T-cell (primary cell): ENCODE measurements around the gene PLAGL1. TPM values are rescaled to one million over a fixed set of nuclear protein-coding genes. Genes with fewer than 3 reads are reported as not detected.

ENCODE experiments used
- ATAC-seq, 4 experiments: fragments of 200-7000 bp in 3 of 4; fragments of 150-1000 bp in 1 of 4; cut with Tn5 transposase; replicated peaks in 1 of 4; 1 replicate in 3 of 4; 2 replicates in 1 of 4; pipeline ENCODE4 v1.10.0; 2021; ENCODE audit warnings: moderate library complexity in 3 of 4, mild to moderate bottlenecking in 2 of 4, moderate number of reproducible peaks in 1 of 4
- CTCF ChIA-PET, 2 donors: fragments of 300-600 bp; sonication (Branson Sonifier 250); formaldehyde crosslinking; loops; one replicate each; lab custom pipeline; 2022; ENCODE audit warnings: antibody characterized with exemption in 2 of 2; lab: Charles Lee
- POLR2A ChIA-PET, 2 donors: fragments of 300-600 bp; sonication (Branson Sonifier 250); formaldehyde crosslinking; loops; one replicate each; lab custom pipeline; 2022; ENCODE audit warnings: antibody characterized with exemption in 2 of 2; lab: Charles Lee
- DNase-seq, 35 experiments: peaks; one replicate each; pipeline versions ENCODE4 v3.0.0 to v3.0.0-alpha.2; 2013 to 2023
- H3K27ac ChIP-seq: one replicate; pipeline ENCODE4 v1.5.1; 2013; ENCODE audit warnings: low read length
- H3K27me3 ChIP-seq, 2 experiments: replicated peaks in 1 of 2; 1 replicate in 1 of 2; 2 replicates in 1 of 2; pipeline versions ENCODE4 v1.6.1 to v1.7.0; 2013; ENCODE audit warnings: low read length in 1 of 2, mixed read lengths in 1 of 2; ENCODE audit not compliant: control insufficient read depth in 2 of 2, insufficient read depth in 2 of 2; ENCODE audit errors: extremely low read depth in 1 of 2
- H3K36me3 ChIP-seq, 2 donors: 1 replicate in 1 of 2; 2 replicates in 1 of 2; pipeline versions ENCODE4 v1.6.1 to v1.7.0; 2013; ENCODE audit warnings: low read length in 1 of 2; ENCODE audit not compliant: control insufficient read depth in 2 of 2, insufficient read depth in 1 of 2; ENCODE audit errors: extremely low read depth in 1 of 2
- H3K4me1 ChIP-seq, 2 experiments: 1 replicate in 1 of 2; 2 replicates in 1 of 2; pipeline versions ENCODE4 v1.6.1 to v1.7.0; 2013; ENCODE audit warnings: low read length in 2 of 2, mixed read lengths in 1 of 2; ENCODE audit not compliant: insufficient read depth in 2 of 2, control insufficient read depth in 1 of 2; ENCODE audit errors: extremely low read depth in 1 of 2
- H3K4me3 ChIP-seq, 2 donors: 1 replicate in 1 of 2; 2 replicates in 1 of 2; pipeline versions ENCODE4 v1.5.1 to v1.7.0; 2013; ENCODE audit warnings: mild to moderate bottlenecking in 2 of 2, low read length in 1 of 2, moderate library complexity in 1 of 2; ENCODE audit not compliant: control insufficient read depth in 1 of 2; ENCODE audit errors: extremely low read depth in 1 of 2
- H3K9me3 ChIP-seq: 2 replicates; pipeline ENCODE4 v1.7.0; 2013
- H3K27ac Mint-ChIP-seq, 2 donors: one replicate each; pipeline ENCODE4 v1.8.0; 2020 to 2021; ENCODE audit warnings: mild to moderate bottlenecking in 2 of 2, mixed read lengths in 2 of 2
- H3K27me3 Mint-ChIP-seq, 2 donors: one replicate each; pipeline ENCODE4 v1.8.0; 2021 to 2022; ENCODE audit warnings: mixed read lengths in 2 of 2
- H3K36me3 Mint-ChIP-seq: one replicate; pipeline ENCODE4 v1.8.0; 2021; ENCODE audit warnings: mixed read lengths
- H3K4me1 Mint-ChIP-seq, 3 donors: one replicate each; pipeline ENCODE4 v1.8.0; 2020 to 2022; ENCODE audit warnings: mixed read lengths in 3 of 3, mild to moderate bottlenecking in 1 of 3
- H3K4me3 Mint-ChIP-seq, 3 donors: one replicate each; pipeline ENCODE4 v1.8.0; 2020 to 2022; ENCODE audit warnings: mild to moderate bottlenecking in 3 of 3, mixed read lengths in 3 of 3, moderate library complexity in 3 of 3
- H3K9me3 Mint-ChIP-seq, 3 donors: one replicate each; pipeline ENCODE4 v1.8.0; 2020 to 2022; ENCODE audit warnings: mixed read lengths in 3 of 3
- WGBS: methylation state at CpG from one replicate; pipeline ENCODE4 v1.1.5; 2013; ENCODE audit warnings: missing lambda C conversion rate; ENCODE audit not compliant: insufficient coverage; 5-methylcytosine and 5-hydroxymethylcytosine counted together
- total RNA-seq, 35 experiments: library from RNA in 6 of 35; stranded (reverse) in 6 of 35; fragments of 120-200 nt in 1 of 35; gene quantifications; one replicate each; pipeline versions ENCODE4 v1.2.1 to v1.2.4 and lab custom pipeline; 2013 to 2026

Gene PLAGL1
- total RNA-seq, 5 donors from 2014 or later (not counting 1 experiment from before 2014, with no cell fraction given) = 3.4 to 5.7 (median 4.8) TPM

DNA sequence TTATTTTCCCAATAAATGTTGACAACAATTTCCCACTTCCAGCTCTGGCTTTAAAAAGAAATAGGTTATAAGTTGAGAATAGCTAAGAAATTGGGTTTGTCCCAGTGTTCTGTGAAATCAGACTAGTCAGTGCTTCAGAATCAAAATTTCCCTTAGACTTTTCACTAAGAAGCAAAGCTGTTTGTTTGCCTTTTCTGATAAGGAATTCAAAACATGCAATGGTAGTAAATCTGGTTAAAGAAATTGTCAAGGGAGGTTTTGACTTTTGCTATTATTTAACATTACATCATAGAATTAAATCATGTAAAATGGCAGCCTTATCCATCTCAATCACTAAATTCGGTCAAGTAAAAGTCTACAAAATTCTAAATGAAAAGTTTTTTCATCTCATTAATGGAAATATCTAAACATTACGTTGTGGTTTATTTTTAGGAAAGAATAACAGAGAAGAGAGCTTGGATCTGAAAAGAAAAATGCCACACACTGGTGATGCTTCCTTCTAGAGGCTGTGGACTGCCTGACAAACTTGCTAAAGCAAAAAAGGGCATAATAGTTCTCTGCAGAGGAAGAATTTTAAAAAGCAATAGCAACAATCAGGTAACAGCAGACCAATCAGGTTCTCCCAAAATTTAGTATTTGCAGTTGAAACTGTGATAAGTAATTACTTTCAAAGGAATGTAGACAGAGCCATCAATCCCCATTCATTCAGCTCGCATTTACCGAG lies 36.4 kb downstream of the PLAGL1 start:
- no peak for ATAC-seq
- Mint-ChIP-seq H3K27me3 (no peaks in the 10 kb centered on the region), H3K4me3 (no peak overlapping the region), H3K4me1 (peaks cover under 1 to 2% (median under 1%) of the 10 kb centered on the region in 3 donors), H3K36me3 (no peaks in the 10 kb centered on the region), H3K27ac (no peak overlapping the region), H3K9me3 (no peaks in the 10 kb centered on the region)
- Histone ChIP-seq H3K4me3 (no peak overlapping the region), H3K4me1 (no peaks in the 10 kb centered on the region), H3K36me3 (no peaks in the 10 kb centered on the region), H3K9me3 (no peaks in the 10 kb centered on the region), H3K27me3 (no peaks in the 10 kb centered on the region), H3K27ac (no peak overlapping the region)
- ChIA-PET POLR2A (no interaction called here), CTCF (no interaction called here)
- WGBS = no CpG with 5 or more reads among the region's 4 CpGs
- no peak for DNase-seq

DNA sequence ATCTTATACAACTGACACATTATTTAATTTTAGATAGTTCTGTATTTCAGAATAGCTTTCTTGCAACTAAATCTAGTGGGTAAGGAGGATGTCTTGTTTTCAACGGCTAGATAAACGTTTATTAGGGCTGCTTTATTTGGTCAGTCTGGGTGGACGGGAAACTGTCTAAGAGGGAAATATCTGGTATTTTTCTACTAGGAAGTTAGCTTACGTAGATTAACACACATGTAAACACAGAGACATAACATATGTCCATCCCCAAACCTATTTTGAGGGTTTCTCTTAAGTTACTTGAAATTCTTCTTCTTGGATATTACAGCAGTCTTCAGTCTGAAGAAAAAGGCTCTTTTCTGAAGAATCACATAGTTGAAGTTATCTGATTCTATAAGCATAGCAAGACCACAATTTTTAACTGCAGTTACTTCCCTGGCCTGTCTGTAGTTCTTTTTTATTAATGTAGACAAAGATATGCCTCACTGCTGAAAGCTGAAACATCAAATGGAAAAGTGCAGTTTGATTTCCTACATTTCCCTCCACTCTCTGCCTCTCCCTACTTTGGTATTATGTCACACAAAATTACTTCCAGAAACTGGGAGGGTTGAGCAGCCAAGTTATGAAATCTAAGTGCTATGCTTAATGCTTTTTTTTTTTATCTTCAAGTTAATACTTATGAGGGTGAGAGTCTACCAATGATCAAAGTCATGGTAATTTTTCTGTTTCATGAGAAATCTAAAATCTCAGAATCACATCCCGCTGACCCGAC lies 37.4 kb downstream of the PLAGL1 start:
- Mint-ChIP-seq H3K36me3 (no peaks in the 10 kb centered on the region), H3K27ac (no peak overlapping the region), H3K9me3 (no peaks in the 10 kb centered on the region), H3K4me1 (no peaks in the 10 kb centered on the region), H3K4me3 (no peak overlapping the region), H3K27me3 (no peaks in the 10 kb centered on the region)
- H3K36me3 ChIP-seq = no peaks in the 10 kb centered on the region
- H3K27me3 ChIP-seq = no peaks in the 10 kb centered on the region
- POLR2A ChIA-PET = no interaction called here
- H3K4me3 ChIP-seq = no peak overlapping the region
- ATAC-seq (no peak), DNase-seq (no peak)
- H3K9me3 ChIP-seq = no peaks in the 10 kb centered on the region
- CTCF ChIA-PET = no interaction called here
- no peaks in the 10 kb centered on the region for H3K4me1 ChIP-seq
- no CpG with 5 or more reads among the region's 6 CpGs for WGBS
- H3K27ac ChIP-seq = no peak overlapping the region

DNA sequence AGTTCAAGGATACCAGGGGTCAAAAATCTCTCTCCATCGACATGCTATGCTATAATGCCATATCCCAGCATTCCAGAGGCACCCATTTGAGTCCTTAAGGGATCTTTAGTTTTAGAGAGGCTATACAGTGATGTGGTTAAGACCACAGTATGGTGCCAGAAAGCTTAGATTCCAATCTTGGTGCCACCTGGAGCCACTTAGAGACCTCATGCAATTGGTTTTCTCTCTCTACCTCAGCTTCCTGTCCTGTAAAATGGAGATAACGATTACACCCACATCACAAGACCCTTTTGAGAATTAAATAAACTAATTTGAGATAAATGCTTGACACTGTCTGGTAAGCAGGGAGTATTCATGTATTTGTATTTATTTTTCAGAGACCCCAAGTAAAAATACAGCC lies 39.0 kb downstream of the PLAGL1 start:
- no CpG with 5 or more reads among the region's 2 CpGs for WGBS
- H3K4me1 ChIP-seq = no peaks in the 10 kb centered on the region
- POLR2A ChIA-PET = no interaction called here

DNA sequence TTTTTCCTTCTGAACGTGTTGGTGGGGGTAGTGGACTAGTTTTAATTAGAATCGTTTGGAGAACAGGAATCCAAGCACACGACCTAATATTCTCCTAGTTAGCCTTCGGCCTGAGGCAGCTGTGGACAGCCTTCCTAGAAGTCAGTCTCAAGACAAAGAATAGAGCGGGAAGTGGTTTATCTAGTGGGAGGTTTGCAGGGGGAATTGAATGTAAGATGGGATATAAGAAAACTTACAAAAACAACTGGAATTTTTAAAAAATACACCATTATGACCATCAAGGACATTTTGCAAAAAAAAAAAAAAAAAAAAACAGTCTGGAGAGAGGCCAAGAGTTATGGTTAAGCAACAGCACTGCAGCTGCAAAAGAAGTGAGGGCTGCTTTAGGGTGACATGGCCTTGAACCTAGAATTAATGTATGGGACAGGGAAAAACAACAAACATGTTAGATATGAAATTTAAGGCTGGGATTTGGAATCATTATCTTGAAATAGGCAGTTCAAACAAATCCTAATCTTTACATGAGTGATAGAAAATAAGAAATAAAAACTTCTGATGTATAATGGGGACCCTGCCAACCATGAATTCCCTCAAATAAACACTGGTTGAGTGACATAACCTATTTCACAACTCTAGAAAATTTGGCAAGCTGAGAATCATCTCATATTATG lies 40.2 kb downstream of the PLAGL1 start:
- no peak for DNase-seq
- H3K27ac ChIP-seq = no peak overlapping the region
- no peak overlapping the region for H3K4me3 ChIP-seq
- no peaks in the 10 kb centered on the region for H3K9me3 ChIP-seq
- no peaks in the 10 kb centered on the region for H3K4me1 ChIP-seq
- no peak for ATAC-seq
- CTCF ChIA-PET = no interaction called here
- H3K4me1 Mint-ChIP-seq = no peaks in the 10 kb centered on the region
- no peak overlapping the region for H3K27ac Mint-ChIP-seq
- no peaks in the 10 kb centered on the region for H3K27me3 Mint-ChIP-seq
- POLR2A ChIA-PET = interaction anchor here in 1 of 2 donors (0.5 kb wide), 1 partner anchor 9 kb away, joined by 5 read pairs; no protein-coding TSS in a partner anchor
- no peaks in the 10 kb centered on the region for H3K27me3 ChIP-seq
- no peak overlapping the region for H3K4me3 Mint-ChIP-seq
- no CpG with 5 or more reads among the region's 5 CpGs for WGBS
- H3K36me3 ChIP-seq = no peaks in the 10 kb centered on the region
- H3K9me3 Mint-ChIP-seq = no peaks in the 10 kb centered on the region
- peaks cover 3% of the 10 kb centered on the region for H3K36me3 Mint-ChIP-seq

More for the DNA sequence above, 39.0 kb downstream of the PLAGL1 start:
- no peak for ATAC-seq
- CTCF ChIA-PET = no interaction called here
- H3K27me3 ChIP-seq = no peaks in the 10 kb centered on the region
- DNase-seq = no peak
- peaks cover 3% of the 10 kb centered on the region for H3K36me3 Mint-ChIP-seq
- no peak overlapping the region for H3K27ac ChIP-seq
- H3K4me3 ChIP-seq = no peak overlapping the region
- H3K4me3 Mint-ChIP-seq = no peak overlapping the region
- H3K4me1 Mint-ChIP-seq = no peaks in the 10 kb centered on the region
- no peaks in the 10 kb centered on the region for H3K27me3 Mint-ChIP-seq
- no peaks in the 10 kb centered on the region for H3K9me3 ChIP-seq
- no peaks in the 10 kb centered on the region for H3K36me3 ChIP-seq
- H3K9me3 Mint-ChIP-seq = no peaks in the 10 kb centered on the region
- H3K27ac Mint-ChIP-seq = no peak overlapping the region

DNA sequence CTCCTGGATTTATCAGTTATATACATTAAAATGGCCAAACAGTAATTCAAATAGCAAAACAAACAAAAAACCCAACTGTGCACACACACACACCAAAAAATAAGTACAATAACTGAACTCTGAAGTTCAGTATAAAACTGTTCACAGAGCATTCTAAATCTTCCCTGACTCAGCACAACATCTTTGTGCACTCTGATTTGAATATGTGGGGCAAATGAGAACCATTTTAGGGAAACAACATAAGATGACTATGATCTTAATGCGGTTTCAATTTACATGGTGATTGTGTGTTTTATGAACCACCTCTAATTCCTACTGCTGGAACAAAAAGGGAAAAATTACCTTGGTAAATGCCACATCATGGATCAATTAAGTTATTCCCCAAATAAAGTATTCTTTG lies 41.7 kb downstream of the PLAGL1 start:
- no peaks in the 10 kb centered on the region for H3K9me3 Mint-ChIP-seq
- no peaks in the 10 kb centered on the region for H3K4me1 Mint-ChIP-seq
- Histone ChIP-seq H3K27ac (no peak overlapping the region), H3K4me3 (no peak overlapping the region), H3K27me3 (no peaks in the 10 kb centered on the region), H3K9me3 (no peaks in the 10 kb centered on the region), H3K36me3 (no peaks in the 10 kb centered on the region), H3K4me1 (no peaks in the 10 kb centered on the region)
- WGBS = no CpG with 5 or more reads among the region's 1 CpG
- no peak overlapping the region for H3K4me3 Mint-ChIP-seq
- peaks cover 0 to 2% of the 10 kb centered on the region in 2 donors for H3K27me3 Mint-ChIP-seq
- no peak overlapping the region for H3K27ac Mint-ChIP-seq
- POLR2A ChIA-PET = no interaction called here
- no peak for DNase-seq
- CTCF ChIA-PET = no interaction called here
- ATAC-seq = no peak
- peaks cover 3% of the 10 kb centered on the region for H3K36me3 Mint-ChIP-seq

- CTCF ChIA-PET = no interaction called here
- 100% methylated on average over 1 of the region's 6 CpGs for WGBS
These were observed 42.4 kb downstream of the PLAGL1 start for GRCh38 chr6:143965503-143966171.

More at GRCh38 chr6:143965503-143966171, 42.4 kb downstream of the PLAGL1 start:
- no peaks in the 10 kb centered on the region for H3K4me1 Mint-ChIP-seq
- no peak overlapping the region for H3K4me3 ChIP-seq
- no peaks in the 10 kb centered on the region for H3K27me3 ChIP-seq
- H3K27ac ChIP-seq = no peak overlapping the region
- H3K27ac Mint-ChIP-seq = no peak overlapping the region
- no peaks in the 10 kb centered on the region for H3K36me3 ChIP-seq
- no peaks in the 10 kb centered on the region for H3K9me3 ChIP-seq
- H3K9me3 Mint-ChIP-seq = no peaks in the 10 kb centered on the region
- H3K4me3 Mint-ChIP-seq = no peak overlapping the region
- H3K36me3 Mint-ChIP-seq = peaks cover 3% of the 10 kb centered on the region
- POLR2A ChIA-PET = no interaction called here
- H3K27me3 Mint-ChIP-seq = peaks cover 0 to 2% of the 10 kb centered on the region in 2 donors
- no peak for ATAC-seq
- no peaks in the 10 kb centered on the region for H3K4me1 ChIP-seq
- no peak for DNase-seq
